Liver (tissue), 9 donors: ENCODE results near the gene NPY5R. TPM values are rescaled to one million over a fixed set of nuclear protein-coding genes. Genes with fewer than 3 reads are reported as not detected.
A peak's percentile ranks its signal among the peaks of the same experiment; 100 is the strongest.

ENCODE experiments used
- DNase-seq: peaks from one replicate; pipeline ENCODE4 v3.0.0-alpha.2; 2017; ENCODE audit warnings: low spot score
- H3K27ac ChIP-seq, 2 donors: one replicate each; pipeline ENCODE4 v1.7.0; 2013; ENCODE audit warnings: inconsistent platforms in 2 of 2, low read length in 2 of 2, control low read depth in 1 of 2, low read depth in 1 of 2, mild to moderate bottlenecking in 1 of 2
- H3K27me3 ChIP-seq, 4 donors: one replicate each; pipeline versions ENCODE4 v1.6.1 to v1.7.0; 2013; ENCODE audit warnings: low read length in 3 of 4, inconsistent platforms in 1 of 4, mild to moderate bottlenecking in 1 of 4, moderate library complexity in 1 of 4; ENCODE audit not compliant: control insufficient read depth in 4 of 4, insufficient read depth in 4 of 4
- H3K36me3 ChIP-seq, 4 donors: one replicate each; pipeline versions ENCODE4 v1.6.1 to v1.7.0; 2013; ENCODE audit warnings: low read length in 3 of 4, mild to moderate bottlenecking in 3 of 4, low read depth in 1 of 4, moderate library complexity in 1 of 4; ENCODE audit not compliant: control insufficient read depth in 4 of 4, insufficient read depth in 3 of 4
- H3K4me1 ChIP-seq, 4 donors: one replicate each; pipeline versions ENCODE4 v1.6.1 to v1.7.0; 2013; ENCODE audit warnings: low read length in 3 of 4, mild to moderate bottlenecking in 3 of 4, moderate library complexity in 1 of 4; ENCODE audit not compliant: control insufficient read depth in 4 of 4, insufficient read depth in 4 of 4
- H3K4me3 ChIP-seq, 3 donors: one replicate each; pipeline versions ENCODE4 v1.6.1 to v1.7.0; 2013; ENCODE audit warnings: low read length in 3 of 3, control low read depth in 1 of 3, low read depth in 1 of 3, mild to moderate bottlenecking in 1 of 3
- H3K9ac ChIP-seq, 2 donors: one replicate each; pipeline ENCODE4 v1.7.0; 2013; ENCODE audit warnings: low read length in 2 of 2, mild to moderate bottlenecking in 2 of 2, moderate library complexity in 2 of 2, control low read depth in 1 of 2, low read depth in 1 of 2
- H3K9me3 ChIP-seq, 4 donors: one replicate each; pipeline versions ENCODE4 v1.6.1 to v1.7.0; 2013; ENCODE audit warnings: low read length in 3 of 4; ENCODE audit not compliant: control insufficient read depth in 4 of 4
- EGR1 ChIP-seq, 2 donors: IDR thresholded peaks; 2 replicates each; pipeline ENCODE4 v1.6.1; 2016 to 2018; ENCODE audit warnings: antibody characterized with exemption in 2 of 2, low read depth in 2 of 2
- FOXA1 ChIP-seq: IDR thresholded peaks from 2 replicates; pipeline ENCODE4 v1.6.1; 2016; ENCODE audit warnings: antibody characterized with exemption
- FOXA2 ChIP-seq: IDR thresholded peaks from 2 replicates; pipeline ENCODE4 v1.6.1; 2016; ENCODE audit warnings: antibody characterized with exemption
- GABPA ChIP-seq, 2 donors: IDR thresholded peaks in 1 of 2; conservative IDR thresholded peaks in 1 of 2; 2 replicates each; pipeline ENCODE4 v1.6.1; 2016; ENCODE audit warnings: antibody characterized with exemption in 2 of 2, mild to moderate bottlenecking in 1 of 2, moderate library complexity in 1 of 2
- HNF4A ChIP-seq, 2 donors: conservative IDR thresholded peaks; 2 replicates each; pipeline ENCODE4 v1.6.1; 2016; ENCODE audit warnings: antibody characterized with exemption in 2 of 2, mild to moderate bottlenecking in 2 of 2
- HNF4G ChIP-seq: IDR thresholded peaks from 2 replicates; pipeline ENCODE4 v1.6.1; 2016; ENCODE audit warnings: antibody characterized with exemption
- JUND ChIP-seq, 2 donors: IDR thresholded peaks; 2 replicates each; pipeline ENCODE4 v1.6.1; 2016; ENCODE audit warnings: antibody characterized with exemption in 2 of 2
- NR2F2 ChIP-seq: IDR thresholded peaks from 2 replicates; pipeline ENCODE4 v1.6.1; 2016; ENCODE audit warnings: antibody characterized with exemption
- RAD21 ChIP-seq, 2 donors: IDR thresholded peaks; 2 replicates each; pipeline ENCODE4 v1.6.1; 2016; ENCODE audit warnings: antibody characterized with exemption in 2 of 2, mild to moderate bottlenecking in 2 of 2
- REST ChIP-seq: IDR thresholded peaks from 2 replicates; pipeline ENCODE4 v1.6.1; 2016; ENCODE audit warnings: antibody characterized with exemption, mild to moderate bottlenecking
- RXRA ChIP-seq, 2 donors: IDR thresholded peaks; 2 replicates each; pipeline ENCODE4 v1.6.1; 2017 to 2018; ENCODE audit warnings: antibody characterized with exemption in 2 of 2, mild to moderate bottlenecking in 1 of 2
- SP1 ChIP-seq: IDR thresholded peaks from 2 replicates; pipeline ENCODE4 v1.6.1; 2018; ENCODE audit warnings: antibody characterized with exemption, mild to moderate bottlenecking
- TAF1 ChIP-seq: conservative IDR thresholded peaks from 2 replicates; pipeline ENCODE4 v1.6.1; 2016; ENCODE audit warnings: antibody characterized with exemption, mild to moderate bottlenecking
- YY1 ChIP-seq: IDR thresholded peaks from 2 replicates; pipeline ENCODE4 v1.6.1; 2016; ENCODE audit warnings: antibody characterized with exemption, mild to moderate bottlenecking
- ZBTB33 ChIP-seq: IDR thresholded peaks from 2 replicates; pipeline ENCODE4 v1.6.1; 2016; ENCODE audit warnings: antibody characterized with exemption
- WGBS: extraction: QIAGEN DNeasy Blood & Tissue Kit; methylation state at CpG from one replicate; pipeline ENCODE4 v1.1.7; 2013; 5-methylcytosine and 5-hydroxymethylcytosine counted together
- polyA plus RNA-seq, 2 donors: library from polyadenylated mRNA; stranded (reverse) in 1 of 2; unstranded in 1 of 2; fragments of 200-250 nt in 1 of 2; fragments of >200 nt in 1 of 2; fragmentation: Nextera tagmentation in 1 of 2; extraction: Ambion mirVana in 1 of 2; gene quantifications; one replicate each; pipeline versions ENCODE4 v1.2.1 to v1.2.3, GENCODE V29; 2013 to 2015
- total RNA-seq, 2 donors: library from RNA; depleted of rRNA; stranded (reverse); fragments of >200 nt; gene quantifications; one replicate each; pipeline ENCODE4 v1.2.3, GENCODE V29; 2014
- TF ChIP-seq, protein P1 (sequence below): IDR thresholded peaks from 2 replicates; pipeline ENCODE4 v1.6.1; 2016; ENCODE audit warnings: antibody characterized with exemption
- TF ChIP-seq, protein P2 (sequence below): fragments of 150-350 bp; IDR thresholded peaks from 2 replicates; pipeline ENCODE4 v1.5.1; 2017; ENCODE audit warnings: improper control_type of control experiment, low read depth, low read length; ENCODE audit not compliant: missing input control
- TF ChIP-seq, protein P3 (sequence below): IDR thresholded peaks from 2 replicates; pipeline ENCODE4 v1.6.1; 2016; ENCODE audit warnings: antibody characterized with exemption
- donor health status: healthy.
- donor health status: healthy.
- donor health status: healthy.
- donor health status: healthy.
- donor health status: healthy.

Gene NPY5R
- total and polyA plus RNA-seq, 4 donors: 0.24 to 0.51 (median 0.39) TPM

DNA sequence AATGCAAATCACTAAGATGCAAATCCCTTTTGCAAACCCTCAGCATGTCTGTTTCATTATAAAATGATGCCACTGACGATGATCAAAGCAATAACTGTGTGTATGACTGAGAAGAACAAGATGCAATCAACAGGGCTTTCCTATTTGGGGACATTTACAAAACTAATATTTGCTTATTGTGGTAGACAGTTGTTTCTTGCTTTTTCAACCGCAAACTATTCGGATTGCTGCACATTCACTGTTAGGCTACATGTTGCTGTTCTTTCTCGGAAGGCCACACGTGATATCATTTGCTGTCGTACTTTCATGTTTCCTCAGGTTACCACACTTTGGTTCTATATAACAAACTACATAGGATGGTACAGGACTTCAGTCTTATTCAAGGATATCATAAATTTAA is 49.8 kb downstream of the NPY5R start:
- no peak for DNase-seq
- Histone ChIP-seq H3K4me3 (no peak overlapping the region), H3K9ac (no peak overlapping the region), H3K27ac (no peak overlapping the region), H3K4me1 (no peaks in the 10 kb centered on the region), H3K9me3 (no peaks in the 10 kb centered on the region), H3K27me3 (peaks cover 0 to 1% (median 0%) of the 10 kb centered on the region in 4 donors), H3K36me3 (no peaks in the 10 kb centered on the region)
- TF ChIP-seq ZBTB33: no peak
- TF ChIP-seq FOXA2: no peak
- TF ChIP-seq JUND (IDR thresholded peaks at IDR 0.05): no peak
- WGBS: 85% methylated on average over 6 of the region's 6 CpGs

DNA sequence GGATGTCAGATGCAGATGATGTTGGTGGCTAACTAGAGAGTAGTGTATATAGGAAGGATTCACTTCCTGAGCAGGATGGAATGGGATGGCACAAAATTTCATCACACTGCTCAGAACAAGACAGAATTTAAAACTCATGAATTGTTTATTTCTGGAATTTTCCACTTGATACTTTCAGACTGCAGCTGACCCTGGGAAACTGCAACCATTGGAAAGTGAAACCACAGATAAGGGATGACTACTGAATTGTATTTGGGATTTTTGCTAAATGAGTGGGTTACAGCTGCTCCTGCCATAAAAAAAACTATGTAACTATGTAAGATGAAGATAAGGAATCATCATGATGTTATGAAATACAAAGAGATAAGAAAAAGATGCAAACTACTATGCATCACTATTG is 51.4 kb downstream of the NPY5R start:
- Histone ChIP-seq H3K36me3 (no peaks in the 10 kb centered on the region), H3K27ac (no peak overlapping the region), H3K4me1 (no peaks in the 10 kb centered on the region), H3K27me3 (no peaks in the 10 kb centered on the region), H3K9ac (no peak overlapping the region), H3K9me3 (no peaks in the 10 kb centered on the region), H3K4me3 (no peak overlapping the region)
- DNase-seq: no peak
- no peak for TF ChIP-seq YY1
- TF ChIP-seq GABPA (IDR thresholded peaks at IDR 0.05 in 1 of 2, conservative IDR thresholded peaks at IDR 0.05 in 1 of 2): no peak
- TF ChIP-seq, protein P1, sequence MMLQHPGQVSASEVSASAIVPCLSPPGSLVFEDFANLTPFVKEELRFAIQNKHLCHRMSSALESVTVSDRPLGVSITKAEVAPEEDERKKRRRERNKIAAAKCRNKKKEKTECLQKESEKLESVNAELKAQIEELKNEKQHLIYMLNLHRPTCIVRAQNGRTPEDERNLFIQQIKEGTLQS: no peak
- TF ChIP-seq JUND (IDR thresholded peaks at IDR 0.05): no peak
- TF ChIP-seq RAD21 (IDR thresholded peaks at IDR 0.05): no peak
- TF ChIP-seq HNF4A (conservative IDR thresholded peaks at IDR 0.05): no peak
- TF ChIP-seq REST: no peak
- TF ChIP-seq, protein P2, sequence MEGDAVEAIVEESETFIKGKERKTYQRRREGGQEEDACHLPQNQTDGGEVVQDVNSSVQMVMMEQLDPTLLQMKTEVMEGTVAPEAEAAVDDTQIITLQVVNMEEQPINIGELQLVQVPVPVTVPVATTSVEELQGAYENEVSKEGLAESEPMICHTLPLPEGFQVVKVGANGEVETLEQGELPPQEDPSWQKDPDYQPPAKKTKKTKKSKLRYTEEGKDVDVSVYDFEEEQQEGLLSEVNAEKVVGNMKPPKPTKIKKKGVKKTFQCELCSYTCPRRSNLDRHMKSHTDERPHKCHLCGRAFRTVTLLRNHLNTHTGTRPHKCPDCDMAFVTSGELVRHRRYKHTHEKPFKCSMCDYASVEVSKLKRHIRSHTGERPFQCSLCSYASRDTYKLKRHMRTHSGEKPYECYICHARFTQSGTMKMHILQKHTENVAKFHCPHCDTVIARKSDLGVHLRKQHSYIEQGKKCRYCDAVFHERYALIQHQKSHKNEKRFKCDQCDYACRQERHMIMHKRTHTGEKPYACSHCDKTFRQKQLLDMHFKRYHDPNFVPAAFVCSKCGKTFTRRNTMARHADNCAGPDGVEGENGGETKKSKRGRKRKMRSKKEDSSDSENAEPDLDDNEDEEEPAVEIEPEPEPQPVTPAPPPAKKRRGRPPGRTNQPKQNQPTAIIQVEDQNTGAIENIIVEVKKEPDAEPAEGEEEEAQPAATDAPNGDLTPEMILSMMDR: no peak
- TF ChIP-seq RXRA (IDR thresholded peaks at IDR 0.05): no peak
- no peak for TF ChIP-seq ZBTB33
- TF ChIP-seq FOXA1: no peak
- TF ChIP-seq, protein P3, sequence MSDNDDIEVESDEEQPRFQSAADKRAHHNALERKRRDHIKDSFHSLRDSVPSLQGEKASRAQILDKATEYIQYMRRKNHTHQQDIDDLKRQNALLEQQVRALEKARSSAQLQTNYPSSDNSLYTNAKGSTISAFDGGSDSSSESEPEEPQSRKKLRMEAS: no peak
- peak; percentile 16 for TF ChIP-seq SP1
- TF ChIP-seq HNF4G: no peak
- no peak for TF ChIP-seq FOXA2
- no peak for TF ChIP-seq EGR1 (IDR thresholded peaks at IDR 0.05; ENCODE audit: low read depth in 2 of 2)
- peak; percentile 16 for TF ChIP-seq NR2F2
- TF ChIP-seq TAF1: no peak
